Activated T-cell treated with anti-CD3 and anti-CD28 coated beads, Interleukin-2, amount 50 U/mL, for 72 hours (primary cell): ENCODE measurements around the gene CCL14. TPM values are rescaled to one million over a fixed set of nuclear protein-coding genes. Genes with fewer than 3 reads are reported as not detected.
"Not testable (repeated sequence)": the region's sequence is repeated elsewhere in the genome, so short reads cannot be mapped to it uniquely, and the experiment has no call there.

Experiments used
- ATAC-seq, 2 donors: fragments of 150-1000 bp; cut with Tn5 transposase; replicated peaks in 1 of 2; 2 replicates each; pipeline ENCODE4 v1.10.0; 2021; ENCODE audit warnings: moderate library complexity in 2 of 2, mild to moderate bottlenecking in 1 of 2
- DNase-seq, 2 donors: peaks; one replicate each; pipeline ENCODE4 v3.0.0; 2021 to 2022; ENCODE audit warnings: mixed read lengths in 1 of 2
- H3K27ac Mint-ChIP-seq: one replicate; pipeline ENCODE4 v1.8.0; 2022; ENCODE audit warnings: mild to moderate bottlenecking, moderate library complexity, mixed read lengths
- H3K27me3 Mint-ChIP-seq: one replicate; pipeline ENCODE4 v1.8.0; 2022; ENCODE audit warnings: low read depth, mixed read lengths
- H3K36me3 Mint-ChIP-seq, 2 donors: one replicate each; pipeline ENCODE4 v1.8.0; 2022; ENCODE audit warnings: mixed read lengths in 2 of 2, mild to moderate bottlenecking in 1 of 2; ENCODE audit not compliant: insufficient read depth in 2 of 2
- H3K4me1 Mint-ChIP-seq: one replicate; pipeline ENCODE4 v1.8.0; 2022; ENCODE audit warnings: low read depth, mixed read lengths
- H3K4me3 Mint-ChIP-seq, 2 donors: one replicate each; pipeline ENCODE4 v1.8.0; 2022; ENCODE audit warnings: mild to moderate bottlenecking in 2 of 2, mixed read lengths in 2 of 2, moderate library complexity in 2 of 2
- H3K9me3 Mint-ChIP-seq, 2 donors: one replicate each; pipeline ENCODE4 v1.8.0; 2022; ENCODE audit warnings: mixed read lengths in 2 of 2
- total RNA-seq, 2 donors: library from RNA; stranded (reverse); gene quantifications; one replicate each; pipeline ENCODE4 v1.2.3, GENCODE V29; 2022

CCL14 gene
- total RNA-seq: not detected

GRCh38 chr17:35986643-35987042 lies at the start of gene CCL14:
TSS of gene CCL14 (minus strand) at chr17:35986729. CDS start at chr17:35986649, 80 bp downstream.
- Mint-ChIP-seq H3K4me1 (no peaks in the 10 kb centered on the region), H3K9me3 (peaks cover 3 to 4% of the 10 kb centered on the region in 2 donors), H3K27me3 (peaks cover 8% of the 10 kb centered on the region), H3K36me3 (peaks cover 0 to 4% of the 10 kb centered on the region in 2 donors), H3K27ac (no peak within 1 kb of the TSS), H3K4me3 (no peak within 1 kb of the TSS)
- ATAC-seq: no peak
- DNase-seq: no peak

- no peaks in the 10 kb centered on the region for H3K9me3 Mint-ChIP-seq
- peaks cover 21% of the 10 kb centered on the region for H3K27me3 Mint-ChIP-seq
- DNase-seq (no peak), ATAC-seq (no peak)
- no peaks in the 10 kb centered on the region for H3K4me1 Mint-ChIP-seq
- no peak overlapping the region for H3K4me3 Mint-ChIP-seq
- H3K36me3 Mint-ChIP-seq: no peaks in the 10 kb centered on the region
- H3K27ac Mint-ChIP-seq: no peak overlapping the region
Measured at GRCh38 chr17:36036235-36036634, 49.7 kb upstream of the CCL14 start.

- H3K27me3 Mint-ChIP-seq: peaks cover 42% of the 10 kb centered on the region
- no peaks in the 10 kb centered on the region for H3K4me1 Mint-ChIP-seq
- H3K9me3 Mint-ChIP-seq: peaks cover 0 to 2% of the 10 kb centered on the region in 2 donors
- no peak overlapping the region for H3K4me3 Mint-ChIP-seq
- no peak overlapping the region for H3K27ac Mint-ChIP-seq
- DNase-seq (no peak), ATAC-seq (no peak)
- H3K36me3 Mint-ChIP-seq: no peaks in the 10 kb centered on the region
Measured at GRCh38 chr17:36034127-36034526, 47.6 kb upstream of the CCL14 start.

- H3K9me3 Mint-ChIP-seq: peaks cover 0 to 2% of the 10 kb centered on the region in 2 donors
- no peaks in the 10 kb centered on the region for H3K4me1 Mint-ChIP-seq
- no peaks in the 10 kb centered on the region for H3K36me3 Mint-ChIP-seq
- ATAC-seq (no peak), DNase-seq (no peak)
- H3K27me3 Mint-ChIP-seq: peaks cover 50% of the 10 kb centered on the region
- no peak overlapping the region for H3K27ac Mint-ChIP-seq
- H3K4me3 Mint-ChIP-seq: no peak overlapping the region
Measured at GRCh38 chr17:36030956-36031355, 44.4 kb upstream of the CCL14 start.

GRCh38 chr17:36027761-36028160 lies 41.2 kb upstream of the CCL14 start:
- no peaks in the 10 kb centered on the region for H3K4me1 Mint-ChIP-seq
- H3K27me3 Mint-ChIP-seq: peaks cover 40% of the 10 kb centered on the region

GRCh38 chr17:36024106-36024869 lies 37.8 kb upstream of the CCL14 start:
- no peaks in the 10 kb centered on the region for H3K4me1 Mint-ChIP-seq
- peaks cover 43% of the 10 kb centered on the region for H3K27me3 Mint-ChIP-seq
- no peak overlapping the region for H3K27ac Mint-ChIP-seq
- no peak for ATAC-seq
- no peak overlapping the region for H3K4me3 Mint-ChIP-seq
- H3K36me3 Mint-ChIP-seq: no peaks in the 10 kb centered on the region
- DNase-seq: no peak
- no peaks in the 10 kb centered on the region for H3K9me3 Mint-ChIP-seq

More at GRCh38 chr17:36027761-36028160, 41.2 kb upstream of the CCL14 start:
- no peaks in the 10 kb centered on the region for H3K36me3 Mint-ChIP-seq
- no peak for DNase-seq
- H3K4me3 Mint-ChIP-seq: no peak overlapping the region
- peaks cover 0 to 2% of the 10 kb centered on the region in 2 donors for H3K9me3 Mint-ChIP-seq
- no peak for ATAC-seq
- H3K27ac Mint-ChIP-seq: no peak overlapping the region

- H3K27ac Mint-ChIP-seq: no peak overlapping the region
- no peaks in the 10 kb centered on the region for H3K9me3 Mint-ChIP-seq
- H3K36me3 Mint-ChIP-seq: no peaks in the 10 kb centered on the region
- H3K4me3 Mint-ChIP-seq: no peak overlapping the region
- ATAC-seq: no peak
- H3K27me3 Mint-ChIP-seq: peaks cover 47% of the 10 kb centered on the region
- H3K4me1 Mint-ChIP-seq: no peaks in the 10 kb centered on the region
- DNase-seq: no peak
Measured at GRCh38 chr17:36019423-36019822, 32.9 kb upstream of the CCL14 start.

- H3K36me3 Mint-ChIP-seq: no peaks in the 10 kb centered on the region
- H3K4me3 Mint-ChIP-seq: no peak within 1 kb of the TSS
- no peak for DNase-seq
- peaks cover 56% of the 10 kb centered on the region for H3K27me3 Mint-ChIP-seq
- H3K4me1 Mint-ChIP-seq: no peaks in the 10 kb centered on the region
- no peak for ATAC-seq
- H3K9me3 Mint-ChIP-seq: no peaks in the 10 kb centered on the region
- H3K27ac Mint-ChIP-seq: no peak within 1 kb of the TSS
Measured at GRCh38 chr17:36017799-36018198, 31.3 kb upstream of the CCL14 start, which contains the start of gene CCL23. TSS of gene CCL23 (minus strand) at chr17:36017972. CDS start at chr17:36017897, 75 bp downstream.

- H3K9me3 Mint-ChIP-seq: no peaks in the 10 kb centered on the region
- H3K36me3 Mint-ChIP-seq: no peaks in the 10 kb centered on the region
- H3K27ac Mint-ChIP-seq: no peak overlapping the region
- H3K4me3 Mint-ChIP-seq: no peak overlapping the region
- peaks cover 48% of the 10 kb centered on the region for H3K27me3 Mint-ChIP-seq
- ATAC-seq (no peak), DNase-seq (no peak)
- H3K4me1 Mint-ChIP-seq: no peaks in the 10 kb centered on the region
Measured at GRCh38 chr17:36016555-36016954, 30.0 kb upstream of the CCL14 start.

GRCh38 chr17:36015895-36016294 lies 29.4 kb upstream of the CCL14 start:
- ATAC-seq, H3K9me3 Mint-ChIP-seq, H3K4me1 Mint-ChIP-seq, H3K4me3 Mint-ChIP-seq, DNase-seq, H3K36me3 Mint-ChIP-seq, H3K27ac Mint-ChIP-seq: not testable (repeated sequence)
- H3K27me3 Mint-ChIP-seq: peaks cover 42% of the 10 kb centered on the region

- ATAC-seq (no peak), DNase-seq (no peak)
- no peak overlapping the region for H3K27ac Mint-ChIP-seq
- no peaks in the 10 kb centered on the region for H3K4me1 Mint-ChIP-seq
- no peaks in the 10 kb centered on the region for H3K36me3 Mint-ChIP-seq
- no peak overlapping the region for H3K4me3 Mint-ChIP-seq
- H3K9me3 Mint-ChIP-seq: no peaks in the 10 kb centered on the region
- H3K27me3 Mint-ChIP-seq: peaks cover 32% of the 10 kb centered on the region
Measured at GRCh38 chr17:36014946-36015345, 28.4 kb upstream of the CCL14 start.

- H3K4me1 Mint-ChIP-seq: no peaks in the 10 kb centered on the region
- no peak overlapping the region for H3K4me3 Mint-ChIP-seq
- H3K9me3 Mint-ChIP-seq: no peaks in the 10 kb centered on the region
- ATAC-seq (no peak), DNase-seq (no peak)
- H3K27me3 Mint-ChIP-seq: peaks cover 13% of the 10 kb centered on the region
- no peaks in the 10 kb centered on the region for H3K36me3 Mint-ChIP-seq
- no peak overlapping the region for H3K27ac Mint-ChIP-seq
Measured at GRCh38 chr17:36011201-36011600, 24.7 kb upstream of the CCL14 start.

- H3K27me3 Mint-ChIP-seq: peaks cover 12% of the 10 kb centered on the region
- no peaks in the 10 kb centered on the region for H3K36me3 Mint-ChIP-seq
- ATAC-seq (no peak), DNase-seq (no peak)
- H3K9me3 Mint-ChIP-seq: no peaks in the 10 kb centered on the region
- no peak overlapping the region for H3K4me3 Mint-ChIP-seq
- H3K27ac Mint-ChIP-seq: no peak overlapping the region
- H3K4me1 Mint-ChIP-seq: no peaks in the 10 kb centered on the region
Measured at GRCh38 chr17:36008998-36009665, 22.6 kb upstream of the CCL14 start.
